ENCODE results near the gene OR1J4.
"Not testable (repeated sequence)": the region's sequence is repeated elsewhere in the genome, so short reads cannot be mapped to it uniquely, and the experiment has no call there.

OR1J4 gene

GRCh38 chr9:122518841-122519240 lies at the start of gene OR1J4:
Gene OR1J4, plus strand, starts transcription at chr9:122519141. Its CDS starts 0 bp downstream, at chr9:122519141.
- no peak for DNase-seq

- DNase-seq = no peak
Measured at GRCh38 chr9:122474561-122474960, 44.4 kb upstream of the OR1J4 start.

- DNase-seq = no peak
Measured at GRCh38 chr9:122475717-122476116, 43.2 kb upstream of the OR1J4 start.

GRCh38 chr9:122477346-122477745 lies 41.6 kb upstream of the OR1J4 start:
- DNase-seq = no peak

GRCh38 chr9:122477826-122478225 lies 41.1 kb upstream of the OR1J4 start, which contains the start of gene OR1J1:
Gene OR1J1, minus strand, starts transcription at chr9:122477926. Its CDS starts 0 bp downstream, at chr9:122477926.
- no peak for DNase-seq

GRCh38 chr9:122479062-122479461 lies 39.9 kb upstream of the OR1J4 start:
- no peak for DNase-seq

GRCh38 chr9:122498883-122499288 lies 20.1 kb upstream of the OR1J4 start:
- DNase-seq = no peak

GRCh38 chr9:122506964-122507363 lies 12.0 kb upstream of the OR1J4 start:
- no peak for DNase-seq

- no peak for DNase-seq
Measured at GRCh38 chr9:122510502-122510901, 8.4 kb upstream of the OR1J4 start, which contains the start of gene OR1J2. Gene OR1J2, plus strand, starts transcription at chr9:122510802. Its CDS starts 0 bp downstream, at chr9:122510802.

- DNase-seq = no peak
Measured at GRCh38 chr9:122518226-122518625, 715 bp upstream of the OR1J4 start.

GRCh38 chr9:122519376-122519775 lies 435 bp downstream of the OR1J4 start:
- DNase-seq = no peak

- no peak for DNase-seq
Measured at GRCh38 chr9:122526602-122527001, 7.7 kb downstream of the OR1J4 start.

- DNase-seq = no peak
Measured at GRCh38 chr9:122527193-122527592, 8.3 kb downstream of the OR1J4 start, which contains the start of gene OR1N1. Gene OR1N1, minus strand, starts transcription at chr9:122527293. Its CDS starts 0 bp downstream, at chr9:122527293.

GRCh38 chr9:122531157-122531556 lies 12.2 kb downstream of the OR1J4 start:
- not testable (repeated sequence) for DNase-seq

GRCh38 chr9:122536134-122536533 lies 17.2 kb downstream of the OR1J4 start:
- DNase-seq = no peak

- not testable (repeated sequence) for DNase-seq
Measured at GRCh38 chr9:122537066-122537465, 18.1 kb downstream of the OR1J4 start.

GRCh38 chr9:122538757-122539156 lies 19.8 kb downstream of the OR1J4 start:
- no peak for DNase-seq

GRCh38 chr9:122546196-122546595 lies 27.3 kb downstream of the OR1J4 start:
- DNase-seq = no peak

- no peak for DNase-seq
Measured at GRCh38 chr9:122551371-122551770, 32.4 kb downstream of the OR1J4 start.

- no peak for DNase-seq
Measured at GRCh38 chr9:122552812-122553211, 33.9 kb downstream of the OR1J4 start, which contains the start of gene OR1N2. Gene OR1N2, plus strand, starts transcription at chr9:122553112. Its CDS starts 100 bp downstream, at chr9:122553212.

GRCh38 chr9:122561446-122561845 lies 42.5 kb downstream of the OR1J4 start:
- DNase-seq = no peak

- DNase-seq = no peak
Measured at GRCh38 chr9:122562134-122562760, 43.3 kb downstream of the OR1J4 start.

- no peak for DNase-seq
Measured at GRCh38 chr9:122567901-122568300, 49.0 kb downstream of the OR1J4 start.
